Trophoblast cell (in vitro differentiated cells and primary cell): ENCODE results near the gene DENND5A.
A peak's percentile ranks its signal among the peaks of the same experiment; 100 is the strongest.

Source experiments
- DNase-seq, 2 donors: peaks; one replicate each; pipeline ENCODE4 v3.0.0-alpha.2; 2016
- H2AFZ ChIP-seq: 2 replicates; pipeline ENCODE4 v1.6.1; 2013; ENCODE audit warnings: low read length, moderate library complexity, mild to moderate bottlenecking; ENCODE audit not compliant: insufficient read depth, poor library complexity
- H2AK5ac ChIP-seq: 2 replicates; pipeline ENCODE4 v1.6.1; 2013; ENCODE audit warnings: mild to moderate bottlenecking, low read length
- H2BK120ac ChIP-seq: 2 replicates; pipeline ENCODE4 v1.6.1; 2013; ENCODE audit warnings: low read length, mild to moderate bottlenecking, moderate library complexity; ENCODE audit not compliant: insufficient read depth, poor library complexity
- H2BK12ac ChIP-seq: 2 replicates; pipeline ENCODE4 v1.6.1; 2013; ENCODE audit warnings: mild to moderate bottlenecking, low read length, moderate library complexity
- H2BK5ac ChIP-seq: 2 replicates; pipeline ENCODE4 v1.6.1; 2013; ENCODE audit warnings: low read length, low read depth, moderate library complexity, mild to moderate bottlenecking; ENCODE audit not compliant: poor library complexity
- H3K14ac ChIP-seq: 2 replicates; pipeline ENCODE4 v1.6.1; 2013; ENCODE audit warnings: mild to moderate bottlenecking, low read length
- H3K18ac ChIP-seq: 2 replicates; pipeline ENCODE4 v1.6.1; 2013; ENCODE audit warnings: mild to moderate bottlenecking, low read length
- H3K23ac ChIP-seq: 2 replicates; pipeline ENCODE4 v1.6.1; 2013; ENCODE audit warnings: low read length
- H3K27ac ChIP-seq: 2 replicates; pipeline ENCODE4 v1.5.1; 2013; ENCODE audit warnings: low read depth, mild to moderate bottlenecking, inconsistent platforms, low read length, moderate library complexity
- H3K27me3 ChIP-seq: 2 replicates; pipeline ENCODE4 v1.6.1; 2013; ENCODE audit warnings: inconsistent platforms, mild to moderate bottlenecking, low read length, moderate library complexity; ENCODE audit not compliant: insufficient read depth
- H3K36me3 ChIP-seq, 2 experiments: 1 replicate in 1 of 2; 2 replicates in 1 of 2; pipeline ENCODE4 v1.6.1; 2013; ENCODE audit warnings: low read length in 2 of 2, mild to moderate bottlenecking in 2 of 2, moderate library complexity in 1 of 2; ENCODE audit not compliant: insufficient read depth in 2 of 2, control insufficient read depth in 1 of 2
- H3K4ac ChIP-seq: 2 replicates; pipeline ENCODE4 v1.6.1; 2013; ENCODE audit warnings: low read depth, mild to moderate bottlenecking, low read length, moderate library complexity
- H3K4me1 ChIP-seq, 2 experiments: 1 replicate in 1 of 2; 2 replicates in 1 of 2; pipeline ENCODE4 v1.6.1; 2013; ENCODE audit warnings: low read length in 2 of 2, mild to moderate bottlenecking in 2 of 2, moderate library complexity in 1 of 2; ENCODE audit not compliant: insufficient read depth in 2 of 2, control insufficient read depth in 1 of 2
- H3K4me2 ChIP-seq: 2 replicates; pipeline ENCODE4 v1.6.1; 2013; ENCODE audit warnings: inconsistent platforms, mild to moderate bottlenecking, low read length, moderate library complexity
- H3K4me3 ChIP-seq: 2 replicates; pipeline ENCODE4 v1.5.1; 2013; ENCODE audit warnings: mild to moderate bottlenecking, low read depth, low read length, inconsistent platforms
- H3K79me1 ChIP-seq: one replicate; pipeline ENCODE4 v1.6.1; 2013; ENCODE audit warnings: low read length
- H3K79me2 ChIP-seq: 2 replicates; pipeline ENCODE4 v1.6.1; 2013; ENCODE audit warnings: low read length, mild to moderate bottlenecking; ENCODE audit not compliant: control insufficient read depth, insufficient read depth, poor library complexity
- H3K9ac ChIP-seq: 2 replicates; pipeline ENCODE4 v1.6.1; 2013; ENCODE audit warnings: mild to moderate bottlenecking, low read length
- H3K9me3 ChIP-seq: 2 replicates; pipeline ENCODE4 v1.6.1; 2013; ENCODE audit warnings: low read depth, mild to moderate bottlenecking, control low read depth, inconsistent platforms, low read length; ENCODE audit not compliant: insufficient read depth
- H4K12ac ChIP-seq: 2 replicates; pipeline ENCODE4 v1.6.1; 2013; ENCODE audit warnings: low read depth, mild to moderate bottlenecking, low read length, moderate library complexity
- H4K8ac ChIP-seq: 2 replicates; pipeline ENCODE4 v1.6.1; 2013; ENCODE audit warnings: low read depth, mild to moderate bottlenecking, low read length, moderate library complexity
- H4K91ac ChIP-seq: one replicate; pipeline ENCODE4 v1.6.1; 2013; ENCODE audit warnings: low read depth, mild to moderate bottlenecking, low read length, moderate library complexity
- WGBS: extraction: QIAGEN DNeasy Blood & Tissue Kit; methylation state at CpG from one replicate; pipeline ENCODE4 v1.1.7; 2013; ENCODE audit warnings: missing lambda C conversion rate; ENCODE audit not compliant: insufficient read length, insufficient coverage; ENCODE audit errors: extremely low coverage; 5-methylcytosine and 5-hydroxymethylcytosine counted together

DENND5A gene

DNA sequence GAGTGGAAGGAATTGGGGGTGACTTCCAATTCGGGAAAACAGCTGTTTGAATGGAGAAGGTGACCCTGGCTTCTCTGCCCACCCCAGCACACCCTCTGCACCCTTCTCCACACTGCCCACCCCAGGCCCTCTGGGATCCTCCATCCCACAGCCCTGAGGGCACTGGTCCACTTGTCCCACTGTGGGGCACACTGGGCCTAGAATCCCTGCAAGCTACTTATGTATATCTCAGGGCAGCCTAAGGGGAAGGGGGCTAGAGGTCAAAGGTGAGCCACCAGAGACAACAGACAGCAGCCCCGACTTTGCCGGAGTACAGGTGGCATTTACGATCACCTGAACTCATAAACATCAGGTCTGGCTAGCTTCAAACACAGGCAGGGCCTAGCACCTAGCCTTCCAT, 173.1 kb downstream of the DENND5A start:
- Histone ChIP-seq H2BK120ac (no peak overlapping the region), H3K4me2 (no peak overlapping the region), H3K9me3 (peaks cover 6% of the 10 kb centered on the region), H2AFZ (no peak overlapping the region), H3K14ac (no peak overlapping the region), H3K18ac (no peak overlapping the region), H3K27me3 (peaks cover 38% of the 10 kb centered on the region), H3K4me3 (no peak overlapping the region), H3K9ac (no peak overlapping the region), H3K36me3 (no peaks in the 10 kb centered on the region), H3K79me1 (no peaks in the 10 kb centered on the region), H3K23ac (no peak overlapping the region), H4K12ac (no peak overlapping the region), H3K79me2 (no peaks in the 10 kb centered on the region), H2AK5ac (no peak overlapping the region), H3K4me1 (peaks cover 3 to 8% of the 10 kb centered on the region in 2 experiments), H2BK12ac (no peak overlapping the region), H4K91ac (no peak overlapping the region), H3K27ac (no peak overlapping the region), H3K4ac (no peak overlapping the region), H4K8ac (no peak overlapping the region), H2BK5ac (no peak overlapping the region)
- no CpG with 5 or more reads among the region's 4 CpGs for WGBS
- DNase-seq = no peak

- Histone ChIP-seq H4K91ac (no peak within 1 kb of the TSS), H2BK120ac (no peak within 1 kb of the TSS), H3K4me3 (peak within 1 kb of the TSS; percentile 70), H3K27me3 (peaks cover 38% of the 10 kb centered on the region), H3K4me1 (peaks cover 3 to 8% of the 10 kb centered on the region in 2 experiments), H3K79me2 (no peaks in the 10 kb centered on the region), H3K9me3 (peaks cover 6% of the 10 kb centered on the region), H4K12ac (no peak within 1 kb of the TSS), H3K27ac (no peak within 1 kb of the TSS), H3K23ac (no peak within 1 kb of the TSS), H3K79me1 (no peaks in the 10 kb centered on the region), H3K36me3 (no peaks in the 10 kb centered on the region), H2BK5ac (no peak within 1 kb of the TSS), H3K18ac (no peak within 1 kb of the TSS), H2BK12ac (no peak within 1 kb of the TSS), H3K4ac (no peak within 1 kb of the TSS), H2AFZ (peak within 1 kb of the TSS; percentile 14), H3K9ac (no peak within 1 kb of the TSS), H2AK5ac (no peak within 1 kb of the TSS), H3K4me2 (peak within 1 kb of the TSS; percentile 90), H3K14ac (no peak within 1 kb of the TSS), H4K8ac (no peak within 1 kb of the TSS)
- no CpG with 5 or more reads among the region's 113 CpGs for WGBS
- no peak for DNase-seq
Observed at GRCh38 chr11:9091044-9091922, 173.9 kb downstream of the DENND5A start, which contains the start of gene SCUBE2. Gene SCUBE2, minus strand, starts transcription at chr11:9091599. Its CDS starts 71 bp downstream, at chr11:9091528.

DNA sequence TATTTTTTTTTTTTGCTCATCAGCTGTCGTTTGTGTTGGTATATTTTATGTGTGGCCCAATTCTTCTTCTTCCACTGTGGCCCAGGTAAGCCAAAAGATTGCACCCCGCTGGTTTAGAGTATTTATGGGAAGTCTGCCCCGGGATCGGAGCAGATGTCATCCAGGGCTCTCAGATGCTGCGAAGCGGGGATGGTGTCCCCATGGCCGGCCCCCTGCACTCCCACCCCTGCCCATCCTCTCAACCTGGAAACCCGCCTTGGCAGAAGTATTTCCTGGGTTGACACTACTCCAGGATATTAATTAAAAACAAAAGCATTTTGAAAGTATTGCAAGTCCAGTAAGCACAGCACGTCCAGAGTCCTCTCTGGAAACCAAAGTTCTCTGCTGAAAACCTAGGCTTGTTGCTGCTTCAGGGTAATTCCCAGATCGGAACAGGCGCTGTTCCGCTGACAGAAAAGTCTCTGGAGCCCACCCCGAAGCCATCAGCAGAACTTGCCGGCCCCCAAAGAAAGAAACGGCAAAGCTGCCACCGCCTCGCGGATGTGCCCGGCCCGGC, 174.6 kb downstream of the DENND5A start:
- no peak overlapping the region for H4K91ac ChIP-seq
- no CpG with 5 or more reads among the region's 20 CpGs for WGBS
- peaks cover 6% of the 10 kb centered on the region for H3K9me3 ChIP-seq
- H2BK5ac ChIP-seq = no peak overlapping the region
- H4K8ac ChIP-seq = no peak overlapping the region
- no peaks in the 10 kb centered on the region for H3K79me2 ChIP-seq
- no peak overlapping the region for H2AK5ac ChIP-seq
- H3K27ac ChIP-seq = no peak overlapping the region
- H3K79me1 ChIP-seq = no peaks in the 10 kb centered on the region
- H3K9ac ChIP-seq = no peak overlapping the region
- H2BK120ac ChIP-seq = no peak overlapping the region
- DNase-seq = no peak
- H2AFZ ChIP-seq = no peak overlapping the region
- H3K4ac ChIP-seq = no peak overlapping the region
- H3K27me3 ChIP-seq = peaks cover 38% of the 10 kb centered on the region
- no peak overlapping the region for H2BK12ac ChIP-seq
- no peak overlapping the region for H3K14ac ChIP-seq
- no peak overlapping the region for H3K18ac ChIP-seq
- no peak overlapping the region for H4K12ac ChIP-seq
- no peak overlapping the region for H3K23ac ChIP-seq
- peaks cover 3 to 8% of the 10 kb centered on the region in 2 experiments for H3K4me1 ChIP-seq
- no peak overlapping the region for H3K4me3 ChIP-seq
- H3K36me3 ChIP-seq = no peaks in the 10 kb centered on the region
- H3K4me2 ChIP-seq = peak overlapping the region; percentile 90

GRCh38 chr11:9089636-9090035, 175.5 kb downstream of the DENND5A start:
- no CpG with 5 or more reads among the region's 6 CpGs for WGBS
- no peak overlapping the region for H3K27ac ChIP-seq
- H3K4me1 ChIP-seq = peaks cover 3 to 8% of the 10 kb centered on the region in 2 experiments
- H3K4me3 ChIP-seq = no peak overlapping the region
- no peak overlapping the region for H4K8ac ChIP-seq
- H2BK120ac ChIP-seq = no peak overlapping the region
- no peak overlapping the region for H4K91ac ChIP-seq
- peak; percentile 69 to 71 for DNase-seq
- no peak overlapping the region for H3K23ac ChIP-seq
- no peak overlapping the region for H4K12ac ChIP-seq
- H2AK5ac ChIP-seq = no peak overlapping the region
- H3K4me2 ChIP-seq = no peak overlapping the region
- H3K9ac ChIP-seq = no peak overlapping the region
- no peak overlapping the region for H2AFZ ChIP-seq
- no peaks in the 10 kb centered on the region for H3K79me1 ChIP-seq
- no peak overlapping the region for H3K18ac ChIP-seq
- H2BK12ac ChIP-seq = no peak overlapping the region
- H3K36me3 ChIP-seq = no peaks in the 10 kb centered on the region
- no peaks in the 10 kb centered on the region for H3K79me2 ChIP-seq
- H2BK5ac ChIP-seq = no peak overlapping the region
- H3K27me3 ChIP-seq = peaks cover 38% of the 10 kb centered on the region
- H3K4ac ChIP-seq = no peak overlapping the region
- no peak overlapping the region for H3K14ac ChIP-seq
- peaks cover 6% of the 10 kb centered on the region for H3K9me3 ChIP-seq
